ENCODE measurements around the gene CRIM1.
A peak's percentile ranks its signal among the peaks of the same experiment; 100 is the strongest.

The CRIM1 gene

DNA sequence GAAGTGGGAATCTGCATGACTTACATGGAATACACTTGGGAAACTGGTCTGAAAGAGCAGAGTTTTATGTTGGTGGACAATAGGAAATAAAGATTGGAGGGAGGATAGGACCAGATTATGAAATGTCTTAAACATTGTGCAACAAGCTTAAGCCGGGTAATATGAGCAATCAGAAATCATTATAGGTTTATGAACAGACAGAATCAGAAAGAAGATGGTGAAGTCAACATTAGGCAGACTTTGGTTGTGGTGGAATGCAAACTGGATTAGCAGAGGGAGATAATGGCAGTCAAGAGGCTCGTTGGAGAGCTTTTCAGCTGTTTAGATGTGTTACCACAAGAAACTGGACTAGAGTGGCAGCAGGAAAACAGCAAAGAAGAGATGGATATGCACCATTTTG lies 43.5 kb downstream of the CRIM1 start:
- no peak for DNase-seq (ENCODE audit: low spot score)

DNA sequence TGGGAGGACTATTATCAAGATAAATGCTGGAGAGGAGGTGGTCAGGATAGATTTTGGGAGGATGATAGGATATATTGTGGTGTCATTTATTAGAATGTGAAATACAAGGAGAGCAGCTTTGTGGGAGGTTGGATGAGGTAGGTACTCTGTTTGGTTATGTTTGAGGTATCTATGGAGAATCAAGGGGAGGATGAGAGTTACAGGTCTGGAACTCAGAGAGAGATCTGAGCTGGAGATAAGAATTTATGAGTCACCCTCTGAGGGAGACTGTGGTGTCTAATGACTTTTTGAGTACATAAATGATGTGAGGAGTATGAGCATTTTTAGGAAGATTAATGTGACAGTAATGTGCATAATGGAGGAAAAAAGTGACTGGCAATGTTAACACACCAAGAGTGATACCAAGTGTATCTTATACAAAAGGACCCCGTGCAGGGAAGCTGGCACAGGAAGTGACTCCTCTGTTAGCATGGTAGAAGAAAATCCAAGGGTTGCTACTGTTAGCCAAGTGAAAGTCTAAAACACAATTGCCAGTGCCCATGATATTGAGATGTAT lies 48.2 kb downstream of the CRIM1 start:
- DNase-seq (ENCODE audit: low spot score): peak; percentile 83

DNA sequence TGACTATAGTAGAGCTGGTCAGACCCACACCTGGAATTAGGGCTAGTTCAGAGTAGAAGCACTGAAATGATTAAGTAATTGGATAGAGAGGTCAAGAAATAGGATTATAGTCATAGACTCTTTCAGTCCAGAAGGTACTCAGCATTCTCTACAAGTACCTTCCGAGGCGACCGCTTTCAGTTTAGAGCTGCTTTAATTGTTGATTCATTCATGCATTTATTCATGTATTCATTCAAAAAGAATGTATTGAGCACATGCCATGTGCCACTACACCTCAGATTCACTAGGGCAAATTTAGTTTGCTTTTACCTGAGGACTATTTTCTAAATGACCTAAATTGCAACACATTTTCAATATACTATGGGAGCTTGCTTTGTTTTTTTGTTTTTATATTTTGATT lies 48.7 kb downstream of the CRIM1 start:
- no peak for DNase-seq (ENCODE audit: low spot score)

DNA sequence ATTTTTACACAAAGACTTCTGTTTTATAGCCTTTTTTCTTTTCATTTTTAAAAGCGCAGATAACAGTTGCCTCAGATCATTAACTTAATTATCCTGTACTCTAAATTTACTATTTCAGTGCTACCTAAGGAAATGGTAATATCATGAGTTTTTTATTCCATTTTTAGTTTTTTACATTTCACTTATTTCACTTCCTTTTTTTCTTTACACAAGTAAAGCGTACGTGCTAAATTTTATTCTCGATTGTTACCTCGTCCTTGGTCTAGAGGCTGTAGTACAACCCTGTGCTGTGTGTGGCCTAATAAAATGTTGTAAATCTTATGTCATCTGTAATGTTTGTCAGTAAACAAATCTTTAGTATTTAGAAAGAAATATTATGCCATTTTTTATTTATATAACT lies 49.2 kb downstream of the CRIM1 start:
- DNase-seq (ENCODE audit: low spot score): no peak

DNA sequence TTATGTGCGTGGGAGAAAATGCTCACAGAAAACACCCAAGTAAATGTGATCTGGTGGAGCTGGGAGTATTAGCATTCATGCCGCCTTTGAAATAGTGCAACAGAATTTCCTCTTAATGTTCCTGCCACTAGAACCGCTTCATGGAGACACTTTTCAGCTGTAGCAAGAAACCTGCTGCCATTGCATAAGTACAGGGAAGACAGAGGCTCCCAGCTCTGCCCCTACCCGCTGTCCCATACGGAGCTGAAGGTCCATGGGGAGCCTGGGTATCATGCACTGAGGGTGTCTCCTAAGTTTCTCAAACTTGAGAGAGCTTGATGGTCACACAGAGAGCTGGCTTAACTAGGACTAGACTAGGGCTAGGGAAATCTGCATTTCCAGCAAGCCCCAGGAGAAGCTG lies 49.6 kb downstream of the CRIM1 start:
- no peak for DNase-seq (ENCODE audit: low spot score)

DNA sequence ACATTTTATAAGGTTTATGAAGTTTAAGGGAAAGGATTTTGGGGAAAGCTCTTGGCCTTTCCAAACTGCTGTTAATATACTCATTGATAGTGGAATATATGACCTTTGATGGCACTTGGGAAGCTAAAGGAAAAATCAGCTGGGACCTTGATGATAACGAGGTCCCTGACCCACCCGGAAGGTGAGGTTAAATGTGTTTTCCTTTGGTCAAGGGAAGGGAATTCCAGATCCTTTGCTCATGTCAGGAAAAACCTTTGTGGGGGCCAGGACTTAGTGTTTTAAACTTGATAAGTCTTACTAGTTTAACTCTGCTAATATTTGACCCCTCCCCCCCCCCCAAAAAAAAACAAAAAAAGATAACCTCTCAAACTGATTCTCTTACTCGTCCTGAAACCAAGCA lies 50.7 kb downstream of the CRIM1 start:
- no peak for DNase-seq (ENCODE audit: low spot score)

DNA sequence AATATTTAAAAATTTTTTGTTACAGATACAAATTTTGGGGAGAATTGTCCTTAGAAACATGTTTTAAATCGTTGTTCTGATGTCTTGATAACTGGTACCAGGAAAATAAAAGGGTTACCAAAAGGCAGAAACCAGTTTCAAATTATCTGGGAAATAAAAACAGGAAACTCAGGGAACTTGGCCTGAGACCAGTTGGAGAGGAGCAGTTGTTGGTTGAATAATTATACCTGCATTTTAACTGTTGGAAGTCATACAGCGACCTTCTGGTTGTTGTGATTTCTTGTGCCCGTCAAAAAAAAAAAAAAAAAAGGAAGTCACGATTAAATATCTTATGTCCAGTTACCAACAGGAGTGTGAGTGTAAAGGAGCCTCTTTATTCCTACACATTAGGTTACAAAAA lies 51.8 kb downstream of the CRIM1 start:
- no peak for DNase-seq (ENCODE audit: low spot score)

DNA sequence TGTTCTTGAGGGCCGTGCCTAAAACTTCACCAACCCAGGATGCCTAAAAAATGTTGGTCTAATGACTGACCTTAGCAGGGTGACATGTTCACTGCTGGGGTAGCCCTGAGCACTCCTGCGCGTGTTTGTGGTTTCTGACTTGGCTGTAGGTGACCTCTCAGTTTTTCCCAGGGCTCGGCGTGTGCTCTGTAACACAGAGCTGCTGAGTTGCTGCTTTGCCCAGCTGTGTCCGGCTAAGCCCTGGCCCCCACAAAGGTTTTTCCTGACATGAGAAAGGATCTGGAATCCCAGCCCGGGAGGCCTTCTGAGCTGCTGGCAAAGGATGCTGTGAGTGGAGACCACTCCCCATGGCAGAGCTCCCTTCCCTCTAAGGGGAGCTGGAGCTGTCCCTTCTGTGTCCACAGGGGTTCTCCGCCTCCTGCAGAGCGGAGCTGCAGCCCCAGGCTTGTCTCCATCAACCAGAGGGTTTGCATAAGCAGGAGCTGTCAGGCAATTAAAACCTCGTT lies 52.7 kb downstream of the CRIM1 start:
- no peak for DNase-seq (ENCODE audit: low spot score)

DNA sequence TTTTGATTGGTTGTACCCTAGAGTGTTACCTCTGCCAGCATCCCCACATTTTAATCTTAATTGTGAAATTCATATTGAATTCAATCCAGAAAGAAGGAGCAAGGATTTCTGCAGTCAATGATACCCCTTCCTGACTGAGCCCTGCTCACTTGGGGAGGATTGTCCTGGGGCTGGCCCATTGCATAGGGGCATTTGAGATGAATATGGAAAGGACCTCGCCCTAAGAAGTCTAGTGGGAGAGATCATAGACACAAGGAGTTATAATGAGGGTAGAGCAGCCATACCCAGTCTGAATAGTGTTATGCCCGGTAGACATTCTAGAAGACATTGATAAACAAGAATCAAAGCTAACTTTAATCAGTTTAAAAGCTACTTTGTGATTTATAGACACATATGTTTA lies 53.8 kb downstream of the CRIM1 start:
- no peak for DNase-seq (ENCODE audit: low spot score)

DNA sequence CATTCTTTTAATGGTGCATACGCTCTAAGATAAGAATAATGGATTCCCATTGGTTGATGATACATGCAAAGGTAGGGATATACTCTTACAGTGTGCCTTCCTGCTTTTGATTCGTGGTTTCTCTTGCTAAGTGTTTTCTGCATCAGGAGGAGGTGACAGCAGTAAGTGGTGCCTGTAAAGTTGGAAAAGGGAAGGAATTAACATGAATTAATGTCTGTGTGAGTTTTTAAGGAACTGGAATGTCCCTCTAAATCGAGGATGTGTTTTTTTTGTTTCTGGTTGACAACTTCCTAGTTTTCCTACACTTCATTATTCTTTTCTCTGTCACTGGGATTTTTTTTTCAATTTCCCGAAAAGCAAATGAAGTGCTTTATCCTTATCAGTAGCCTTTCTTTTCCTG lies 54.4 kb downstream of the CRIM1 start:
- DNase-seq (ENCODE audit: low spot score): no peak

DNA sequence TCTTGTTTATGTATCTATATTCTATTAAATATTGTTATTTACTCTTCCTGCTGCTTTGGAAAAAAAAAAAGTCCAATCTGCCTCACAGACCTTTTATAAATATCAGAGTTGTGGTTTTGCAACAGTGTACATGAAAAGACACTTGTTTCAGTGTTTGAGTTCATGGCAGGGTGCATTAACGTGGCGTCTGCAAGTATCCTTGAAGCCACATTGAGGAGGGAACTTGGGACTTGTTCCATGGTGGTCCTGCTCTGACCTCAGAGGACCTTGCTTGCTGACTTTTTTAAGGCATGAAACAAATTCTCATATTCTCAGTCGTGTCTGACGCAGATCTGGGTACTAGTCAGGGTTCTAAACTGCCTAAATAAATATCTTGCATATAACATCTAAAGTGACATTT lies 55.1 kb downstream of the CRIM1 start:
- no peak for DNase-seq (ENCODE audit: low spot score)

DNA sequence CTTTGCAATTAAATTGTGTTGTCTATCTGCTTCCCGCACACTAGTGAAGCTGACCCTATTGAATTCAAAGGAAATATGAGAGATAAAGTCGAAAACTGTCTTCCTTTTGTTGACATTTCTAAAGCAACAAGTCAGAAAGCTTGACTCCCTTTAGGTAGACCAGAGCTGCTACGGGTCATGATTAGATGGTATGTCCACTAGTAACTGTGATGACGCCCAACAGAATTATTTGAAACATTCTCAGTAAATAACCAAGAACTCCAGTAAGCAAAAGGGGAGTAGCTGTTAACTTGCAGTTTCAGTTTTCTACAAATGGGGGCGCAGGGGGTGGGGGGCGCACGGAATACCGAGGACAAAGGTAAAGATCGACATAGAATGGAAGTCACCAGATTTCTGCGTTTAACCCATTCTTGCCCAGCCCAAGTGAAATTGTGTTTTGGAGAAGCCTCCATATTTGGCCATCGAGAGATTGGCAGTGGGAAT lies 56.4 kb downstream of the CRIM1 start:
- no peak for DNase-seq (ENCODE audit: low spot score)

DNA sequence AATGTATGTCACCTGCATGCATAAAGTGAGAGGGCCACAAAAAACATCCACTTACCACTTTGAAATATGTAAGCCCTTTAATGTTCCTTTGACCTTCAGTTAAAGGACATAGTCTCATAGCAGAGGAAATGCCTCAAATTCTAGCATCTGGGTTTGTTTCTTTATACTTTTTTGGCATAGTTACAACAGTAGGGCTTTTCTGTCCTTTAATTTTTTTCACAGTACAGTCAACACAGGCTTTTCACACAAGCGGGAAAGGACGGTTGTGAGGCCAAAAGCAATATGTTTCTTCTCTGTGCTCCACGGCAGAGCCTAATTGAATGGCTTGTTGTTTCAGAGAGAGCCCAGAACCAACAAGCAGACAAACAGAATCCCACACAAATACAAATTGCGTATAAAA lies 57.6 kb downstream of the CRIM1 start:
- DNase-seq (ENCODE audit: low spot score): no peak

DNA sequence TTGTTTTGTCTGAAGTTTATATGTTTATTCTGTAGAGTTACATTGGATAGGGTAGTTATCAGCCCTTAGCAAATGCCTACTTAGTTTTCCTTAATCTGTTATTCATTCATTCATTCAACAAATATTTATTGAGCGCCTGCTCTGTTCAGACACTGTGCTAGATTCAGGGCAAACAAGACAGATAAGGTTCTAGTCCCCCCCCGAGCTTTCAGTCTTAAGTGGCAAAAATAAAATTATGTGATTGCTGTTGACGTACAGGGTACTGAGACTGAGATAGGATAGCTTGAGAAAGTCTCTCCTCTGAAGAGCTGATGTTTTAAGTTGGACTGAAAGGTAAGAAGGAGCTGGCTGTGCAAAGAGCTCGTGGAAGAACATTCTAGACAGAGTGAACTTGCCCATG lies 58.7 kb downstream of the CRIM1 start:
- DNase-seq (ENCODE audit: low spot score): no peak

DNA sequence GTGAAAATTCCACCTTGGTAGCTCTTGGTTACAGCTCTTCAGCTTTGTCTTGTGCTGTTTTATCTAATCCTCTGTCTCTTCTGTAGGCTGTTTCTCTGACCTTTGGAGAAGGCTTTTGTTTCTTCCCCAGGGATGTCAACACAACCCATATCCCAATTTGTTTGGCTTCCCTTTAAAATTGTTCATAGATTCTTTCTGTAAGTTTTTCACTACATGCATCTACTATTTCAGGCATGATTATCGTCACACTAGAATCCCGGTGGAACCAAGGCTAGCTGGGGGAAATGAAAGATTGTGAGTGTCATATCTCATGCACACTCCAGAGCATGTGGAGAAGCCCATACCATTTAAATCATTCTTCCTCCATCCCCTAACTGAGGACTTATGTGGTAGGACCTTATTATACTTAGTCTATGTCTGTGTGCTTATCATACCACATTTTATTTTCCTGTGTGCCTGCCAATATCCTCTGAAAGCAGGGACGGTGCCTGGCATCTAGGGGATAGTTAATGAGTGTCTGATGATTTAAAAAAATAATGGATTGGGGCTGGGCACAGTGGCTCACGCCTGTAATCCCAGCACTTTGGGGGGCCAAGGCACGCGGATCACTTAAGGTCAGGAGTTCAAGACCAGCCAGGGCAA lies 59.9 kb downstream of the CRIM1 start:
- DNase-seq (ENCODE audit: low spot score): no peak

DNA sequence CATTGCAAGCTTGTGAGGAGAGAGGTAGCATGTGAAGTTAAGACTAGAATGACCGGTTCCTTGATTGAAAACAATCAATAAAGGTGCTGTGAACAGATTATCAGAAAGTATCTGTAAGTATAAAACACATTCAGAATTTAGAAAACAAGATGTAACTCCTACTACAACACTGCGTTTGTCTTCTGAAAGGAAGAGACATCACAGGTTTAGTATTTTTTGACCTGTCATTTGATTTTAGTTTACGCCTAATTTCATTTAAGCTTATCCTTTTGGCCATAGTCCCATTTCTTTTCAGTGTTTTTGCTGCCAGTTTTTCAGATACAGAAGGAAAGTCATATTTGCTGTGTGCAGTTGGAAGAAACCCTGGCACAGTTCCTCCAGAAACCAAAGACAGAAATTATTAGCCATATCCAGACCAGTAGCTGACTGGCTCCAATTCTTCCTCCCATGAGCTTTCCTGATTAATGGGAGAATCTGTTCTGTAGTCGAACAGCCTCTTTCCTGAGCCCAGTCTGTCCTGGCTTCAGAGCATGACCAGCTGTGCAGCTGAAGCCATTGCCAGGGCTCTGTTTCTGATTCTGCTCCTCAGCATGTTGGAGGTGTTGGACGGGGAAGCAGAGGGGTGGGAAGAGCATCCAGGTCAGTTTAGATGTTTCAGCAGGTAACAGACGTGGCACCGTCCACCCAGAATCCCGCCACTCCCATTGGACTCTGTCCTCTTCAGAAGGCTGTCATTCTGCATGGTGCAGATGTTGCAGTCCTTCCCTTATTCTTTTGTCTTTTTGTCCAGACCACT lies 61.0 kb downstream of the CRIM1 start:
- DNase-seq (ENCODE audit: low spot score): no peak

DNA sequence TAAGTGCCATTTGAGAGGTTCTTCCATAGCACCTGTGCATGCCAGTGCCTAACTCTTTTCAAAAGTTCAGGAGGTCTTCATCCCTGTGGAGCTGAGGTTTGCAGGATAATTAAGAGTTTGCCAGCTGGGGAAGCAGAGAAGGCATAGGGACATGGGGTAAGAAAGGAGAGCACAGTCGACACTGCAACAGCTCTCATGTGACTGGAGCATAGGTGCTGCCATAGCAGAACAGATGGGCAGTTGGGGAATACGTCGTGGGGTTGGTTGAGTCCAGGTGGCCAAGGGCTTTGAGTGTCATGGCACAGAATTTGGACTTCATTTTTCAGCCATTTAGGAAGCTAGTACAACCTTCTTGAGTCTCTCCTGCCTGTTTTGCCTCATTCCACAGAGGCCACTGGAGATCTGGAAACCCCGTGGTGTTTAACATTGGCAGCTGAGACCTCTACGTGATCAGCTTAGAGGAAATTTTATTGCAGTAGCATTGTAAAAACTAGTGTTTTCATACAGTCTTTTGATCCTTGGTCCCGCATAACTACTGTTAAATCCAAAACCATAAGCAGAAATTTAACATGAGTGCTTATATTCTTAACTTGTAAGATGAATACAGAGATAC lies 65.1 kb downstream of the CRIM1 start:
- no peak for DNase-seq (ENCODE audit: low spot score)

DNA sequence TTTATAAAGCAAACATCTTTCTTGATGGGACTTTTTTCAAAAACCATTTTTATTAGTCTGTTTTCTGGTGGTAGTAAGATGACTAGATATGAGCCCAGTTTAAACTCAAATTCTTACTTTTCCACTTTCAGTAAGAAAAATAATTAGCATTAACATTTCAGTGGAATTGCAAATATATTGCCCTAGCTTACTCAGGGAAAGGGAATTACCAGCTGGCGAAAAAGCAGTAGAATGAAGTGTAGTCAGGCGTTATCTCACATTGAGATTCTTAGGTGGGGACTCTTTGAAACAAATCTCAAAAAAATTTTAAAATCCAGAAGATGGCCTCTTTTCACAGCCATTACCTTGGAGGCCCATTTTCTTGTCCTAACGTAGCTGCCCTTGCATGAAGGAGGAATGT lies 65.8 kb downstream of the CRIM1 start:
- DNase-seq (ENCODE audit: low spot score): no peak

DNA sequence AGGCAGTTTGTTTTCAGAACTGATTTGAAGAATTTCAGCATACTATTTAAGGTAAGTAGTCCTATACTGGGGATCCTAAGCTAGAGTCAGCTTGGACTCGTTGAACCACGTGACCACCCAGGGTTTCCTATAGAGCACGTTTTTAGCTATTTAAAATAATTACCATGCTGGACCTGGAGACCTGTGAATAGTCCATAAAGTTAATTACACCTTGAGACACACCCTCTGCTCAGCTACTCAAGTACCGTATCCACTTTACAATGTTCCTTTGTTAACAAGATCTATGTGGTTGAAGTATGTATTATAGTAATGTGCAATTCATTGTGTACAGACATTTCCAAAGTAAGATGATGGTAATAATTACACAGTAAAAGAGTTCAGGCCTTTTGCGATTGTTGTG lies 67.6 kb downstream of the CRIM1 start:
- DNase-seq (ENCODE audit: low spot score): no peak

DNA sequence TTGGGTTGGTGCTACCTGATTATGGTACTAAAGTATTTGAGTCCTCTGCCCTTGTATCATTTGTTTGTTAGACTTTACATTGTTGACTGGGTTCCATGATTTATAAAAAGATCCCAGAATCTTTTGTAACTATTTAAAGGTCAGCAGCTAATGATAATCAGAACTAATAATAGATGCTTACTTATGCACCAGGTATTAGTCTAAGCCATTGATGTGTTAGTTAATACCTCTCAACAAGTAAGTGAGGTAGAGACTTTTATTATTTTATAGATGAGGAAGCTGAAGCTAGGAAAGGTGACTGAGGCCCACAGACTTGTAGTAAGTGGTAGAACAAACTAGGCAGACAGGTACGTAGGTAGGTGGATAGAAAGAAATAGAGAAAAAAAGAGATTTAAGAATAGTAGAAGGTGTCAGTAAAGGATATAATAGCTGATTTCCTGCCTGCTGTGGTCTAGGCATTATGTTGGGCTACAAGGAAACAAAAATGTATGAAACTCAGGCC lies 68.1 kb downstream of the CRIM1 start:
- DNase-seq (ENCODE audit: low spot score): no peak

DNA sequence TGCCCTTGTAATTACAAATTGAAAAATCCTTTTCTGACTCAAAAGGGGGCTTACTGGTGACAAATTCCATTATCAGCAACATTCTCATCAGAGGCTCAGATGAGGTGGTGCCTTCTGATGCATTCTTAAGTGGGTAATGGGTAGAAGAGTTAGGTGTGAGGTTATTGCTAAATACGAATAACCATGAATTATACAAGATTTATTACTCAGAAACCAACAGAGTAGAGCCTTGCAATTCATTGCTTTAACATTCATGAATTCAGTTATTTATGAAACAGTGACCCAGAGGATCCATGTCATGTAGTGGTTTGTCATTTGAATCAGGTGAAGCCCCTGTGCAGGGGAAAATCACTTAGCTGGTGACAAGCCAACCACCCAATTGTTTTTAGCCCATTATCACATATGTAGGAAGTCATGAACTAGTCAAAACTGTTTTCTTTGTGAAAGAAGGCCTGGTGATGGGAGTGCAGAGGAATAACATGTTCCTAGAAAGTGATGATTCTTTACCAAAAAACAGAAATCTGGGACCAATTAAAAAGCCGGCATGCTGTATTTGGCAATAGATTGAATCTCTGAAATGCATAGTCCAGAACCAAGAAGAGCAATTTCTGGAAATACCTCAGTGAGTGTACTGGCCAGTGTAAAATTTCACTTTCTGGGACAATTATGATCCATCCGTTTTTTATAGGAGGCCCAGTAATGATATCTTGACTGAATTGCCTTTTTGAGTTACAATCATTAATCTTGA lies 70.2 kb downstream of the CRIM1 start:
- DNase-seq (ENCODE audit: low spot score): no peak

DNA sequence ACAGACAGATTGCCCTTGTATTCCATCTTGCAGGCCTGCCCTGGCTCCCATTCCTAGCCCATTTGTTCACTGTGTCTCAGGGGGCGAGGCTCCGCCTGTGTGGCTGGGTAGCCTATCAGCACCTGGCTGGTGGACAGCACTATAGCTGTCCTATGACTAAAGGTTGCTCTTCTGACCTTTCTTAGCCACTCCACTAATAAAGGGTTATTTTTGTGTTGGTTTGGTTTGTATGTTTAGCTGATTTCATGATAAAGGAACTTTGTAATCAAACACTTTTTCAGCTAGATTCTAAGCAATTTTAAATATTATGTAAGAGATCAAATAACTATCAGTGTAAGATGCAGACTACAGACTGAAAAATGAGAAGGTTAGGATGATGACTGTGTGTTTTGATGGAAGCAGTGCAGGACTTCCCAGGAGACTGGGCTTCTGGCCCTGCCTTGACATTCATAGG lies 72.2 kb downstream of the CRIM1 start:
- peak; percentile 42 for DNase-seq (ENCODE audit: low spot score)

All from RKO (cell line).